ENCODE measurements around the gene ZNF579. TPM values are rescaled to one million over a fixed set of nuclear protein-coding genes. Genes with fewer than 3 reads are reported as not detected.

ZNF579 gene
- total and polyA plus RNA-seq, 2 of the 8 experiments (the other 6 are each of a cell fraction or from before 2014, with no cell fraction given): 10.0 to 18.9 TPM

GRCh38 chr19:55599468-55599841 lies 18.8 kb upstream of the ZNF579 start, which contains the start of gene FIZ1 (continued):
- peak; percentile 31; the same call in 1 of the 2 replicates for TF ChIP-seq SIX5 (IDR thresholded peaks at IDR 0.05; ENCODE audit: low read depth, low read length)
- peak; percentile 24 for TF ChIP-seq TAF7 (optimal IDR thresholded peaks at IDR 0.05; ENCODE audit: borderline replicate concordance, low read depth, low read length)
- TF ChIP-seq CREB1 (IDR thresholded peaks at IDR 0.05): peak; percentile 85
- TF ChIP-seq KDM1A (IDR thresholded peaks at IDR 0.05; ENCODE audit: borderline replicate concordance, low read length): no peak
- TF ChIP-seq SRF (IDR thresholded peaks at IDR 0.05; ENCODE audit: low read depth, low read length): no peak
- no peak for TF ChIP-seq MAFK (IDR thresholded peaks at IDR 0.05; ENCODE audit: low read depth, low read length)

Measured in H1 (cell line).